H1 (cell line): ENCODE data around the gene SLC30A9. TPM values are rescaled to one million over a fixed set of nuclear protein-coding genes. Genes with fewer than 3 reads are reported as not detected.

Source experiments
- KDM4A ChIP-seq: IDR thresholded peaks from one replicate; pipeline ENCODE4 v1.7.1; 2012; ENCODE audit warnings: low read depth, mild to moderate bottlenecking, moderate library complexity, low read length, inconsistent platforms; ENCODE audit not compliant: severe bottlenecking
- RXRA ChIP-seq: IDR thresholded peaks from 2 replicates; pipeline ENCODE4 v1.6.1; 2011; ENCODE audit warnings: low read depth, mild to moderate bottlenecking, low read length, moderate library complexity; ENCODE audit not compliant: insufficient read depth
- SP1 ChIP-seq: IDR thresholded peaks from 2 replicates; pipeline ENCODE4 v1.6.1; 2011; ENCODE audit warnings: low read depth, low read length
- USF2 ChIP-seq: IDR thresholded peaks from 2 replicates; pipeline ENCODE4 v1.6.1; 2011; ENCODE audit warnings: low read length, improper control_type of control experiment
- polyA plus RNA-seq, 7 experiments: library from polyadenylated mRNA; depleted of rRNA in 3 of 7; stranded (reverse) in 5 of 7; unstranded in 2 of 7; fragments of >200 nt in 5 of 7; fragments of 200-250 nt in 2 of 7; gene quantifications; 1 replicate in 5 of 7; 2 replicates in 1 of 7; 4 replicates in 1 of 7; pipeline versions ENCODE4 v1.2.1 to v1.2.3, GENCODE V29; 2011 to 2013; ENCODE audit warnings: missing spikeins in 2 of 7, mixed read lengths in 2 of 7
- total RNA-seq: library from RNA; stranded (reverse); fragmentation: NEBNext Ultra II Directional; extraction: Animal tissue kit (Norgen Biotek cat#: 25700); gene quantifications from 2 replicates; pipeline ENCODE4 v1.2.1, GENCODE V29; 2021
- TF ChIP-seq, protein P1 (sequence below): fragments of 300-600 bp; sonication (generic); IDR thresholded peaks from 2 replicates; pipeline ENCODE4 v1.7.1; 2012; ENCODE audit warnings: low read length, moderate library complexity, mild to moderate bottlenecking, inconsistent platforms; ENCODE audit not compliant: insufficient replicate concordance

Gene SLC30A9
- total and polyA plus RNA-seq, 2 of the 8 experiments (the other 6 are each of a cell fraction or from before 2014, with no cell fraction given) = 41.2 to 67.2 TPM

DNA sequence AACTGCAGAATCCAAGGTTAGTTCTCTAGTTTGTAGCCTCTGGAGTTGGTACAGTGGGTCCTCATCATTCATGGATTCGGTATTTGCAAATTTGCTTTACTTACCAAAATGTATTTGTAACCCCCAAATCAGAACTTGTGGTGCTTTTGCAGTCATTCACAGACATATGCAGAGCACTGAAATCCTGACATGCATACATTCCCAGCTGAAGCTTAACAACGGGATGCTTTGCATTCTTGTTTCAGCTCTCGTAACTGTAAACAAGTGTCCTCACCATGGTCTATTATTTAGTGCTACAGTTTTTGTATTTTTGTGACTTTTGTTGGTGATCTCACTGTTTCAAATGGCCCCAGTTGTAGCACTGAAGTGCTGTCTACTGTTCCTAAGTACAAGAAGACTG lies 146.0 kb downstream of the SLC30A9 start (continued):
- TF ChIP-seq USF2 (no peak), SP1 (0 out of 2 replicates have a peak, but pooled peaks have one; percentile 51), RXRA (no peak), KDM4A (no peak)
- TF ChIP-seq, protein P1, sequence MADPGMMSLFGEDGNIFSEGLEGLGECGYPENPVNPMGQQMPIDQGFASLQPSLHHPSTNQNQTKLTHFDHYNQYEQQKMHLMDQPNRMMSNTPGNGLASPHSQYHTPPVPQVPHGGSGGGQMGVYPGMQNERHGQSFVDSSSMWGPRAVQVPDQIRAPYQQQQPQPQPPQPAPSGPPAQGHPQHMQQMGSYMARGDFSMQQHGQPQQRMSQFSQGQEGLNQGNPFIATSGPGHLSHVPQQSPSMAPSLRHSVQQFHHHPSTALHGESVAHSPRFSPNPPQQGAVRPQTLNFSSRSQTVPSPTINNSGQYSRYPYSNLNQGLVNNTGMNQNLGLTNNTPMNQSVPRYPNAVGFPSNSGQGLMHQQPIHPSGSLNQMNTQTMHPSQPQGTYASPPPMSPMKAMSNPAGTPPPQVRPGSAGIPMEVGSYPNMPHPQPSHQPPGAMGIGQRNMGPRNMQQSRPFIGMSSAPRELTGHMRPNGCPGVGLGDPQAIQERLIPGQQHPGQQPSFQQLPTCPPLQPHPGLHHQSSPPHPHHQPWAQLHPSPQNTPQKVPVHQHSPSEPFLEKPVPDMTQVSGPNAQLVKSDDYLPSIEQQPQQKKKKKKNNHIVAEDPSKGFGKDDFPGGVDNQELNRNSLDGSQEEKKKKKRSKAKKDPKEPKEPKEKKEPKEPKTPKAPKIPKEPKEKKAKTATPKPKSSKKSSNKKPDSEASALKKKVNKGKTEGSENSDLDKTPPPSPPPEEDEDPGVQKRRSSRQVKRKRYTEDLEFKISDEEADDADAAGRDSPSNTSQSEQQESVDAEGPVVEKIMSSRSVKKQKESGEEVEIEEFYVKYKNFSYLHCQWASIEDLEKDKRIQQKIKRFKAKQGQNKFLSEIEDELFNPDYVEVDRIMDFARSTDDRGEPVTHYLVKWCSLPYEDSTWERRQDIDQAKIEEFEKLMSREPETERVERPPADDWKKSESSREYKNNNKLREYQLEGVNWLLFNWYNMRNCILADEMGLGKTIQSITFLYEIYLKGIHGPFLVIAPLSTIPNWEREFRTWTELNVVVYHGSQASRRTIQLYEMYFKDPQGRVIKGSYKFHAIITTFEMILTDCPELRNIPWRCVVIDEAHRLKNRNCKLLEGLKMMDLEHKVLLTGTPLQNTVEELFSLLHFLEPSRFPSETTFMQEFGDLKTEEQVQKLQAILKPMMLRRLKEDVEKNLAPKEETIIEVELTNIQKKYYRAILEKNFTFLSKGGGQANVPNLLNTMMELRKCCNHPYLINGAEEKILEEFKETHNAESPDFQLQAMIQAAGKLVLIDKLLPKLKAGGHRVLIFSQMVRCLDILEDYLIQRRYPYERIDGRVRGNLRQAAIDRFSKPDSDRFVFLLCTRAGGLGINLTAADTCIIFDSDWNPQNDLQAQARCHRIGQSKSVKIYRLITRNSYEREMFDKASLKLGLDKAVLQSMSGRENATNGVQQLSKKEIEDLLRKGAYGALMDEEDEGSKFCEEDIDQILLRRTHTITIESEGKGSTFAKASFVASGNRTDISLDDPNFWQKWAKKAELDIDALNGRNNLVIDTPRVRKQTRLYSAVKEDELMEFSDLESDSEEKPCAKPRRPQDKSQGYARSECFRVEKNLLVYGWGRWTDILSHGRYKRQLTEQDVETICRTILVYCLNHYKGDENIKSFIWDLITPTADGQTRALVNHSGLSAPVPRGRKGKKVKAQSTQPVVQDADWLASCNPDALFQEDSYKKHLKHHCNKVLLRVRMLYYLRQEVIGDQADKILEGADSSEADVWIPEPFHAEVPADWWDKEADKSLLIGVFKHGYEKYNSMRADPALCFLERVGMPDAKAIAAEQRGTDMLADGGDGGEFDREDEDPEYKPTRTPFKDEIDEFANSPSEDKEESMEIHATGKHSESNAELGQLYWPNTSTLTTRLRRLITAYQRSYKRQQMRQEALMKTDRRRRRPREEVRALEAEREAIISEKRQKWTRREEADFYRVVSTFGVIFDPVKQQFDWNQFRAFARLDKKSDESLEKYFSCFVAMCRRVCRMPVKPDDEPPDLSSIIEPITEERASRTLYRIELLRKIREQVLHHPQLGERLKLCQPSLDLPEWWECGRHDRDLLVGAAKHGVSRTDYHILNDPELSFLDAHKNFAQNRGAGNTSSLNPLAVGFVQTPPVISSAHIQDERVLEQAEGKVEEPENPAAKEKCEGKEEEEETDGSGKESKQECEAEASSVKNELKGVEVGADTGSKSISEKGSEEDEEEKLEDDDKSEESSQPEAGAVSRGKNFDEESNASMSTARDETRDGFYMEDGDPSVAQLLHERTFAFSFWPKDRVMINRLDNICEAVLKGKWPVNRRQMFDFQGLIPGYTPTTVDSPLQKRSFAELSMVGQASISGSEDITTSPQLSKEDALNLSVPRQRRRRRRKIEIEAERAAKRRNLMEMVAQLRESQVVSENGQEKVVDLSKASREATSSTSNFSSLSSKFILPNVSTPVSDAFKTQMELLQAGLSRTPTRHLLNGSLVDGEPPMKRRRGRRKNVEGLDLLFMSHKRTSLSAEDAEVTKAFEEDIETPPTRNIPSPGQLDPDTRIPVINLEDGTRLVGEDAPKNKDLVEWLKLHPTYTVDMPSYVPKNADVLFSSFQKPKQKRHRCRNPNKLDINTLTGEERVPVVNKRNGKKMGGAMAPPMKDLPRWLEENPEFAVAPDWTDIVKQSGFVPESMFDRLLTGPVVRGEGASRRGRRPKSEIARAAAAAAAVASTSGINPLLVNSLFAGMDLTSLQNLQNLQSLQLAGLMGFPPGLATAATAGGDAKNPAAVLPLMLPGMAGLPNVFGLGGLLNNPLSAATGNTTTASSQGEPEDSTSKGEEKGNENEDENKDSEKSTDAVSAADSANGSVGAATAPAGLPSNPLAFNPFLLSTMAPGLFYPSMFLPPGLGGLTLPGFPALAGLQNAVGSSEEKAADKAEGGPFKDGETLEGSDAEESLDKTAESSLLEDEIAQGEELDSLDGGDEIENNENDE = peak; percentile 41
